HG02870 (cell line): Measurements from ENCODE around the gene TMEM95.

Experiments
- ATAC-seq: cut with Tn5 transposase; IDR thresholded peaks from one replicate; pipeline ENCODE4 v1.9.1; 2021; ENCODE audit warnings: mild to moderate bottlenecking, moderate library complexity; ENCODE audit not compliant: unreplicated experiment

Gene TMEM95

DNA sequence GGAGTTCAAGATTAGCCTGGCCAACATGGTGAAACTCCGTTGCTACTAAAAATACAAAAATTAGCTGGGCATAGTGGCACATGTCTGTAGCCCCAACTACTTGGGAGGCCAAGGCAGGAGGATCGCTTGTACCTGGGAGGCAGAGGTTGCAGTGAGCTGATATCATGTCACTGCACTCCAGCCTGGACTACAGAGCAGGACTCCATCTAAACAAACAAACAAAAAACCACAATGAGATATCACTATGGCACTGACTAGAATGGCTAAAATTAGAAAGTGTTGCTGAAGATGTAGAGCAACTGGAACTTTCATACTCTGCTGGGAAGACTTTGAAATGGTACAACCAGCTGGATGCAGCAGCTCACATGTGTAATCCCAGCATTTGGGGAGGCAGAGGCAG lies 19.4 kb downstream of the TMEM95 start:
- ATAC-seq, result no peak

DNA sequence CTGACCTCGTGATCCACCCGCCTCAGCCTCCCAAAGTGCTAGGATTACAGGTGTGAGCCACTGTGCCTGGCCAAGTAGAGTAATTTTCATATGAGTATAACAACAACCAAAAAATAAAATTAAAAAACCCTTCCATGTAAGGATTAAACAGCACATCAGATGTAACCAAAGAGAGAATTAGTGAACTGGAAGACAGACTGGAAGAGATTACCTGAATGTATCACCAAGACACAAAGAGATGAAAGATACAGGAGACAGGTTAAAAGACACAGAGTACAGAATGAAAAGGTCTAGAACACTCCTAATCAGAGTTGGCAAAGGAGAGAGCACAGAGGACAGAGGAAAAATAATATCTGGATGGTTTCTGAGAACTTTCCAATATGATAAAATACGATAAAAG lies 24.2 kb downstream of the TMEM95 start:
- ATAC-seq, result no peak

DNA sequence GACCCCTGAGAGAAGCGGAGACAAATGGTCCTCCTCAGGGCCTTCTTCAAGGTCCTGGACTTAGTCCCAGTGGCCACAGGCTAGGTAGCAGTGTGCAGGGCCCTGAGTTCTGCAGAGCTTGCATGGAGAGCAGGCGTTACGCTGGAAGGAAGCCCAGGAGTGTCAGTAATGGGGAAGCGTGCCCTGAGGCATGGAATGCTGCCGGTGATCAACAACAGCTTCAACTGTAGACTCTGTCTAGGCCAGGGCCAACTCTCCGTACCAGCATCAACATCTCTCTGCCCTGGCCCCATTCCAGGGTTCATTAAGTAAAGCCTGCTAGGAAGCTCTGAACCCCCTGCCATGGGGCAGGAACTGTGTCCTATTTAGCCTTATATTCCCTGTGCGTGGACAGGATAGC lies 25.4 kb downstream of the TMEM95 start:
- ATAC-seq, result no peak

DNA sequence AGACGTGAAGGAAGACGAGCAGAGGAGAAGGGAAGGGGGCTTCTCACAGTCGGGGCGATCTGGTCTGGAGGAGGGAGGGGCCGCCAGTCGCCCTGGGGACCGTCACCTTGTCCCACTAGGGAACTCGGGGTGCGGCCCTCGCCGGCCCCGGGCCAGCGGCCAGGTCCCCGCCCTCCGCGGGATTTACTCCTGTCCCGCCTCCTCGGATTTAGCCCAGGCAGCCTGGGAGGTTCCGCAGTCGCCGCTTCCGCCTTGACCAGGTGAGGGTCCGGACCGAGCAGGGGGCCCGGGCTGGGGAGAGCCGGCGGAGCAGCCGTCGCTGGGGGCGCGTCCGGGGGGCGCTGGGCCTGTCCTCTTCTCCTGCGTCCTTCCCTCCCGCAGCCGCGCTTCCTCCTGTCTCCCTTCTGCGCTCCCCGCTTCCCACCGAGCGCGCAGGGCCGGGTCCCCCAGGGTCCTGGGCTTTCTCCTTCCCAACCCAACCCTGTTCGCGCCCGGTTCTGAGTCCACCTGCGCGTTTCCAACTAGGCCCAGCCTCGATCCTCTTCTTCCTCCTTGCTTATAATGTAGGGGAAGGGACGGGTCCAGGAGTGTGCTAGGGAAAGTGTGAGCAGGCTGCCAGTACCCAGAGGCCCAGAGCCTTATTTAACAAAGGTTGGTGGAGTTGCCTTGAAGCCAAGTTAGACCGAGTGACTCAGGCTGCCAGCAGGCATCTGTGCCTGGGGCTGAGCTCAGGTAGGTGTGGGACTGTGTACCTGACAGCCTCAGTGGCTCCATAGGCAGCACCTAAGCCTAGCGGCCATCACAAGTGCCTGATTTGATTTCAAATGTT lies 26.1 kb downstream of the TMEM95 start, which contains the start of gene TNK1:
Gene TNK1 (plus strand): TSS at position 235 of the 829 bp plus-strand sequence. CDS start 1,838 bp downstream, outside the sequence.
- ATAC-seq, result no peak

DNA sequence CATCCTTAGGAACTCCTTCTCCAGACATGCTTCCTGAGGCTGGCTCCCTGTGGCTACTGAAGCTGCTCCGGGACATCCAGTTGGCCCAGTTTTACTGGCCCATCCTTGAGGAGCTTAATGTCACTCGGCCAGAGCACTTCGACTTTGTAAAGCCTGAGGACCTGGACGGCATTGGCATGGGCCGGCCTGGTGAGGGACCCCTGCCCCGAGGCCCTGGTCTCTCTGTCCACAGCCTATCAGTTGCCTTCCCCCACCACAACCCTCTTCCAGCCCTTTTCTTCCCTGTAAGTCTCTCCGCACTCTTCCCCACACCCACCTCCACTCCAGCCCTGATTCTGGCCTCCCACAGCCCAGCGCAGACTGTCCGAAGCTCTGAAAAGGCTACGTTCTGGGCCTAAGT lies 27.9 kb downstream of the TMEM95 start:
- no peak for ATAC-seq

DNA sequence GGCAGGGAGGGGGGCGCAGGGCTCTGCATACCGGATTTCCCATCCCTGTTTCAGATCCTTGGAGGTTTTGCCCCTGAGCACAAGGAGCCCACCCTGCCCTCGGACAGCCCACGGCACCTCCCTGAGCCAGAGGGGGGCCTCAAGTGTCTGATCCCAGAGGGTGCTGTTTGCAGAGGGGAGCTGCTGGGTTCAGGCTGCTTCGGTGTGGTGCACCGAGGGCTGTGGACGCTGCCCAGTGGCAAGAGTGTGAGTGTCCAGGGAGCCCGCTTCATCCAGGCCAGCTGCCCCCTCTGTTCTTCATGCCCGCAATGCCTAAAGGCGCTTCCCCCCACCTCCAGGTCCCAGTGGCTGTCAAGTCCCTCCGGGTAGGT lies 28.4 kb downstream of the TMEM95 start:
- ATAC-seq, result no peak

DNA sequence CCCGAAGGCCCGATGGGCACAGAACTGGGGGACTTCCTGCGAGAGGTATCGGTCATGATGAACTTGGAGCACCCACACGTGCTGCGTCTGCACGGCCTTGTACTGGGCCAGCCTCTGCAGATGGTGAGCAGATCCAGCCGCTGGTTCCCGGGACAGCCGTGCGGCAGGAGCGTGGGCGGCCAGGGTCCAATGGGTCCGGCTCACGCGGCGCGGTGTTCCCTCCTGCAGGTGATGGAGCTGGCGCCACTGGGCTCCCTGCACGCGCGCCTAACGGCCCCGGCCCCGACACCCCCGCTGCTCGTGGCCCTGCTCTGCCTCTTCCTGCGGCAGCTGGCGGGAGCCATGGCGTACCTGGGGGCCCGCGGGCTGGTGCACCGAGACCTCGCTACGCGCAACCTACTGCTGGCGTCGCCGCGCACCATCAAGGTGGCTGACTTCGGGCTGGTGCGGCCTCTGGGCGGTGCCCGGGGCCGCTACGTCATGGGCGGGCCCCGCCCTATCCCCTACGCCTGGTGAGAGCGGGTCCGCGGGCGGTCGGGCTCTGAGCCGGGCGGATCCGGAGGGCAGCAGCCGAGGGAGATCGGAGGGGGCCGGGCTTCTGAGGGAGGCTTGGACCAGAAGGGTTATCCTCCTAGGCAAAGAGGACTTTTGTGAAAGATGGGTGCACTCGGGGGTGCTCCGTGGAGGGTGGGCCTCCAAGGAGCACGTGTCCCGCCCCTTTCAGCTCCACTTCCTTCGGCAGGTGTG lies 29.0 kb downstream of the TMEM95 start:
- no peak for ATAC-seq

DNA sequence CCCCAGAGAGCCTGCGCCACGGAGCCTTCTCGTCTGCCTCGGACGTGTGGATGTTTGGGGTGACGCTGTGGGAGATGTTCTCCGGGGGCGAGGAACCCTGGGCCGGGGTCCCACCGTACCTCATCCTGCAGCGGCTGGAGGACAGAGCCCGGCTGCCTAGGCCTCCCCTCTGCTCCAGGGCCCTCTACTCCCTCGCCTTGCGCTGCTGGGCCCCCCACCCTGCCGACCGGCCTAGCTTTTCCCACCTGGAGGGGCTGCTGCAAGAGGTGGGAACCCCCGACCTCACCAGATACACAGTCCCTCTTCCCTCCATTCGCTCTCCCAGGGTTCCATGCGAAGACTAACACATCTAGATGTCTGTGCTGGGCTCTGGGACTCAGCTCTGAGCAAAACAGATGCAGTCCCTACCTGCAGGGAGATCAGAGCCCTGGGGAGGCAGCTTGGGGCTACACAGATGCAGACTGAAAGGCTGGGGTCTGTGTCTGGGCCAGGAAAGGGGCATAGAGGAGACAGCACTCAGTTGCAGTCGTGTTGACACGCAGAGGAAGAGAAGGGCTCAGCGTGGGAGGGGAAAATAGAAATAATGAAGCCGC lies 29.6 kb downstream of the TMEM95 start:
- no peak for ATAC-seq

DNA sequence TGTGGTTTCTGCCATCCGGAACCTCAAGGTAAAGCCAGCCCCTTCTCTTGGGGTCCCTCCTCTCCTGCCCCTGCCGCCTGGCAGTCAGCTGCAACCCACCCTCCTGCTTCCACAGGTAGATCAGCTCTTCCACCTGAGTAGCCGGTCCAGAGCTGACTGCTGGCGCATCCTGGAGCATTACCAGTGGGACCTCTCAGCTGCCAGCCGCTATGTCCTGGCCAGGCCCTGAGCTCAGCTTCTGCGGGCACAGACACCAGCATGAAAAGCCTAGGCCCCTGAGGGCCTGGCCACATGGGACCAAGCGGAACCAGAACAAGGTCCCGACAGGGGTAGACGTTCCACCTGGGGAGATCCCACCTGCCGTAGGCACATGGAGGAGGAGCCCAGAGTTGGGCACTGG lies 33.9 kb downstream of the TMEM95 start:
- ATAC-seq, result no peak

DNA sequence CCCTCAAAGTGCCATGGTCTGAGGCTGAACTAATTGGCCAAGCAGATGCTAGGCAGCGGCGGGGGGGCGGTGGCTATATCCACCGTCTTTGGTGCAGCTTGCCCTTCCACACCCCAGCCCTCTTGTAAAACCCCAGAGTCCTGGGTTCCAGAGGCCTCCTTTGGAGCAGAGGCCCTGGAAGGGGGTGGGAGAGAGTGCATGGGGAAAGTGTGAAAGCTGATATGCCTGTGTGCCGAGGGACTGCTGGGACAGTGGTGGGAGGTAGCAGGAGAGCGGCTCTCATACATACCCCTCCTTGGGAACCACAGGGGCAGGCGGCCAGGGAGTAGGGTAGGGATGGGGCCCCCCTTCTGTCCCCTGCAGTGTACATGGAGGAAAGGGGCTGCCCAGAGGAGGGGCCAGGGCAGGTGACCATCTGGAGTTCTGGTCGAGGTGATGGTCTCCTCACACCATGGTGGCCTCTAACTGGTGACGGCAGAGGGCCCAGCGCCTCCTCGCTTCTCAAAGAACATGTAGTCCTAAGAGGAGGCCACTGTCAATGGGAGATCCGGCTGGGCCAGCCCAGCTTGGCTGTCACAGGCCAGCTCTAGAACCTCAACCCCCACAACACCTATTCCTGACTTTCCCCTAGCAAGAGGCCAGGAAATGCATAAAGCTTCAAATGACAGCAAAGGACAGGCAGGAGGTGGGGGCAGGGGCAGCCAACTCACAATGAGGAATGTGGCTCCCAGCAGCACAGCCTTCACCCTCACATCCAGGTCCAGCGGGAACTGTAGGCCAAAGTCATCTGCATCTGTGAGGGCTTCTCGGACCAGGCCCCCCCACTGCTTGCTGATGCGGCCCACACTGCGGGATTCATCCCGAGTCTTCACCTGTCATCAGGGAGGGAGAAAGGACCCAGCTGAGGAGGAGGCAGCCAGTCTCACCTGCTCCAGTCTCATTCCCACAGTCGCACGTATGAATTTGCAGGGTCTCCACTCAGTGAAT lies 35.3 kb downstream of the TMEM95 start:
- no peak for ATAC-seq

DNA sequence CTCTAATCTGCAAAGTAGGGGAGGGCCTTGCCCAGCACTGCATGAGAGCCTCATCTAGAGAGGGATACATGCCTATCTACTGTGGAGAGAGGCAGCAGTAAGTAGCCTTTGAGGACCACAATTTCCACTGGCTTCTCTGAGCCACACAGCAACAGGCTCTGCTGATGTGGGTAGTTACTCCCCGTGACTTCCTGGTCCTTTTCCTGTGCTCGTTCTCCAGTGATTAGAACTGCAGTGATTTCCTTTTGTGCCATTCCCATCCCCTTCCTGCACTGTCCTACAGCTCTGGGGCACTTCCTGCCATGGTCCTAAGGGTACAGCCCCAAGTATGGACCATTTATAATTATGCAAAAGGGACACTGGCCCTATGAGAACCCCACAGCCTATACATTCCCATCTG lies 36.4 kb downstream of the TMEM95 start:
- no peak for ATAC-seq

DNA sequence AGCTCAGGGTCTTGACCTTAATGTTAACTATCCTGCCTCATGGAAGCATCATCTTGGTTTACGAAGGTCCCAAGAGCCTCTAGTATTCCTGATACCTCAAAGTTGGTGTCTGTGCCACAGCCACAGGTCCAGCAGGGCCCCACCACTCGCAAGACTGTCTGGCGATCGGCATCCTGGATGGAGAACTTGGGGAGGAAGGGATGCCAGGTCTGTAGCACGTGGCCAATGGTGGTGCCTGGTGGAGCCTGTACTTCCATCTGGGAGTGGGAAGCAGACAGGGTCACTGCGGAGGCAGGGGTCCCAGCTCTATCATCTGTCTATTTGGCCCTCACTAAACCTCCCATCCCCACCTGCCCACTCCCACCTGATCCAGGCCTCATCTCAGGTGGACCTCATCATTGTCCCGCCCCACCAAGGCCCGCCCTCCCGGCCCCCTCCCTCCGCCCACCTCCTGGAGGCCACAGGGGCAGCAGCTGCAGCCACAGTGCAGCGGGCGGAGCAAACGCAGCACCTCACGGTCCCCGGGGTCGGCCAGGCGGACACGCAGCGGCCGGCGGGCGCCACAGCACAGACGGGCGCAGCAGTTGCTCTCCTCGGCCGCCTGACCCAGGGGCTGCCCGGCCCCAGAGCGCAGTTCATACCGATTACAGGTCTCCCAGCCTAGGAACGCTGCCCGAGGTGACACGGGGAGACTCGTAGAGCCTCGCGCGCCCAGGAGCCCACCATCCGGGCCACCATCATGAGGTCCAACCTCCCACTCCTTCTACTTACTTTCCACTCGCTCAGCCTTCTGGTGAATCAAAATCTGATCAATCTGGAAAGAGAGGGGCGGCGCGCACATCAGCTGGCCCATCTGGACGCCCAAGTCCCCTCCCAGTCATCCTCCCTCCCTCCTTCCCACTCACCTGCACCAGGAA lies 38.0 kb downstream of the TMEM95 start:
- ATAC-seq, result no peak

DNA sequence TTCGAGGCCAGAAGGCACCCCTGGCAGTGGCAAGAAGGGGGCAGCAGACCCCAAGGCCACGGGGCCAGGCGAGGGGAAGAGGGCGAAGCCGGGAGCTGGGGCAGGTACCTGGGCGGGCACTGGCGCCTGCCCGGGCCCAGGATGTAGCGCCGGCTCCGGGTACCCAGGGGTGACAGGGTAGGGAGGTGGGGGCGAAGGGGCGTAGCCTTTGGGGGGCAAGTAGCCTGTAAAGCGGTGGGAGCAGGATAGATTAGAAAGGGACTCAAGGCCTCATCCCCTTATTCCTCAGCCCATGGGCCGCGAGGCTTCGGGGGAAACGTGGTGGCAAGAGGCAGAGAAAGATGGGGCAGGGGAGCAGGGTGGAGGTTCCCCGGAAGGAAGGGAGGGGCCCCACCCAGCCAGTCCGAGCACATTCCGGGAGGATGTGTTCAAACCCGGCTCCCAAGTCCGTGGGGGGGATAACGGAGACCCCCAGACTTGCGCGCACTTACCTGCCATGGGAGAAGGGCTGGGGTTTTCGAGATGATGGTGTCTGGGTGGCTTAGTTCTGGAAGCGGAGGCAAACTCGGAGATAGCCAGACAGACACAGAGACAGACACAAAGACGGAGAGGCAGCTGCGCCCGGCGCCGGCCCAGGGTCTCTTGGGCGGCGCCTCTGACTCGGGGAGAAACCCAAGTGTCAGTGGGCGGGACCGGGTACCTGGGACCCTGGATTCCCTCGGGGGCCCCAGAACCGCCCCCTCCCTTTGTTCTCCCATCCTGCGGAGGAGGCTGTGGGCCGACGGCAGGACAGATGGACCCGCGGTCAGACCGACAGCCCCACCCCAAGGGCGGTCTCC lies 38.9 kb downstream of the TMEM95 start:
- peak; percentile 34 for ATAC-seq

DNA sequence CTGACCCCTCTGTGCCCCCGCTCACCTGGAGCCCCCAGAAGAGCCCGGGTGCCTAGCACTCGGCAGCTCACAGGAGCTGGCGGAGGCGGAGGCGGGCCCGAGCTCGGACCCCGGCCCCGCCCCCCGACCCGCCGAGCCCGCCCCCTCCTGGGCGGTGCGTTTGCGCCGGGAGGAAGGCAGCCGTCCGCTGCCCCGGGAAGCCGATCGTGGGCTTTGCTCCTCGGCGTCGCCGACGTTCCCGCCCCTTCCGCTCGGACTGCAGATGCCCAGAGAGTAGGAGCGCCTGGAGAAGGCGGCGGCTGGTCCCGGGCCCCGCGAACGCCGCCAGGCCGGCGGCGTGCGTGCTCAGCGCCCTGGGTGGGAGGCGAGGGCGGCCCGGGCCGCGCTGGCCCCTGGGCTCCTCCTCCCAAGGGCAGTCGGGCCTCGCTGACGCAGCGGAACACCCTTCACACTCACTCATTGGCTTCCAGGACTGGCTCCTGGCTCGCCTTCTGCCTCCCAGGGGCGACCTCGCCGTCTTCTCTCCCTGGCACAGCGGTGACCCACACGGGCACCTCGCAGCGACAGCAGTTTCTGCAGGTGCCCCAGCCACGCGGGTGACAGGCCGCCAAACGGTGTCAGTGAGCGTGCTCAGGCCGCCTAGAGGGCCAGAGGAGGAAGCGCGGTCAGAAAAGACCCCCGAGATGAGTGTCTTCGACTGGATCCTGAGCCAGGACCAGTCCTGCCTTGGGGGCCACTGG lies 39.7 kb downstream of the TMEM95 start, which contains the start of gene PLSCR3:
Gene PLSCR3 (minus strand): TSS at position 74 of the 740 bp plus-strand sequence. CDS start 415 bp downstream, outside the sequence.
- peak; percentile 71 for ATAC-seq

DNA sequence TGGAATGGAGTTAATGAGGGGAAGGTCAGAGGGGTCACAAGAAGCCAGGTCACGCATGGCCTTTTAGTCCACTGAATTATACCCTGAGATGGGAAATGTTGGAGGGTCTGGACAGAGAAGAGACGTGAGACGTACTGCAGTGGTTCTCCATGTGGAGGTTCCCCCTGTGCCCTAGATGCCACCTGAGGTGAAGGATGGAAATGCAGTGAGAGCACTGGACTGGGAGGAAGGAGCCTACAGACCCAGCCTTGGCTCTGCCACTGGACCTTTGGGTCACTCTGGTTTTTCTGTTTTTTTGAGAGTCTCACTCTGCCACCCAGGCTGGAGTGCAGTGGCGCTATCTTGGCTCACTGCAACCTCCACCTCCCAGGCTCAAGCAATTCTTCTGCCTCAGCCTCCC lies 41.2 kb downstream of the TMEM95 start:
- ATAC-seq, result no peak

DNA sequence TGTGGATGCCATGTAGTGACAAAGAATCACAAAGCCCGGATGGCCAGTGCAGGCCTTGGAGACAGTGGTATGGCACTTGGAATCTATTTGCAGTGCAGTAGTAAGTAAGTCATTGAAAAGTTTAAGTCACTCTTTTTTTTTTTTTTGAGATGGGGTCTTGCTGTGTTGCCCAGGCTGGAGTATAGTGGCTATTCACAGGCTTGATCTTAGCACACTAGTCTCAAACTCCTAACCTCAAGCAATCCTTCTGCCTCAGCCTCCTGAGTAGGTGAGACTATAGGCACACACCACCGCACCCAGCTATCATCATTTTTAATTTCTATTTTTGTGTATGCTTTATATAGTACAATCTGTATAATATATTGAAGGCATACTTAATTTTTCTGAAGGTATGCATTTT lies 43.7 kb downstream of the TMEM95 start:
- ATAC-seq, result no peak

DNA sequence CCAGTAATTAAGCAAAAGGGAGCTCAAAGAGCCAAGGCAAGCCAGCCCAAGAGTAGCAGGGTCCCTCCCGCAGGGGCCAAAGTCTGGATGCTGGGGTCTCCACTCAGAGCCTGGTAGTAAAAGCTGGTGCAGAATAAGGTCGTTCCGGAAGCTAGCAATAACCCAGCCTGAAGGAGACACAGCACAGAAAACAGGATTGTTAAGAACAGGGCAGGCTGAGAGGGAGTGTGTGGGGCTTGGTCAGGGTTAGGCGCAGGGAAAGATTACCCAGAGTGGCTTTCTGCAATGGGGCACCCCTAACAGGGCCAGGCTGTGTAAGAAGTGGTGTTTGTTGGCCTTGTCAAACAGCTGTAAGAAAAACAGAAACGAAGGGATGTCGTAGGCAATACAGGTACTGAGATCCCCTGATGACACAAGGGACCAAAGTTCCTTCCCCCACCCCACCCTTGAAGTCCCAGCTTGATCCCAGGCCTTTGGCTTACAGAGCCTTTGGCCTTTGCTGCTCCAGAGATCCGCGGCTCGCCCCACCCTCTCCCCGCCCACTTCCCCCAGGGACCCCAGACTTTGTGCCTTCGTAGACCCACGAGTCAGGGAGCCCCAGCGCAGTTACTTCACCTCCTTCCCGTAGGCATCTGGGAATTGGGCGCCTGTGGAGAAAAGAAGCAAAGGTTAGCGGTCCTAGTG lies 48.2 kb downstream of the TMEM95 start:
- ATAC-seq, result no peak

DNA sequence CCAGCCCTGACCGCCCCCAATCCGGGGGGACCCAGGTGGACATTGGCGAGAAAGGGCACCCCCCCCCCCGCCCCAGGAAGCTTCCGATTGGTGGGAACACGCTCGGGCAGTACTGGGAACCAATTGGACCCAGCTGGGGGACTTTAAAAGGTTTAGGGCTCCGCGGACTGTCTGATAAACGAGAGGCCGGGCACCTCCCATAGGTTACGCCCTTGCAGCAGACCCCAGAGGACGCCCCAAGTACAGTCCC lies 48.7 kb downstream of the TMEM95 start:
- ATAC-seq, result no peak
